NCI-H524 treated with DMSO at 0.1 percent for 48 hours (cell line): ENCODE measurements around the gene PIH1D2.
"Not testable (repeated sequence)": the region's sequence is repeated elsewhere in the genome, so short reads cannot be mapped to it uniquely, and the experiment has no call there.

Experiments
- DNase-seq: peaks from one replicate; lab custom pipeline; 2025; lab: John Stamatoyannopoulos, UW

The PIH1D2 gene, protein sequence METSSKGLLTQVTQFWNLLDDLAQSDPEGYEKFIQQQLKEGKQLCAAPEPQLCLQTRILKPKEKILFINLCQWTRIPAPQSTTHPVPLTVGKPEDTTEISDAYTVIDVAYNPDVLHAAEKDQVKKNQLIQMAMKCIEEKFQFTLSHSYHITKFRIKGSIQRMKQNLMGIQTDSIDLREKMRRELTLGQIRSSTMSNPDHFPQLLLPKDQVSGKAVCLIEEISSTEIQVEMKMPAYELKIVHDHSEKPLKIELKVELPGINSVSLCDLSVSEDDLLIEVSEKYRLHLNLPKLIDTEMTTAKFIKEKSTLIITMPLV

DNA sequence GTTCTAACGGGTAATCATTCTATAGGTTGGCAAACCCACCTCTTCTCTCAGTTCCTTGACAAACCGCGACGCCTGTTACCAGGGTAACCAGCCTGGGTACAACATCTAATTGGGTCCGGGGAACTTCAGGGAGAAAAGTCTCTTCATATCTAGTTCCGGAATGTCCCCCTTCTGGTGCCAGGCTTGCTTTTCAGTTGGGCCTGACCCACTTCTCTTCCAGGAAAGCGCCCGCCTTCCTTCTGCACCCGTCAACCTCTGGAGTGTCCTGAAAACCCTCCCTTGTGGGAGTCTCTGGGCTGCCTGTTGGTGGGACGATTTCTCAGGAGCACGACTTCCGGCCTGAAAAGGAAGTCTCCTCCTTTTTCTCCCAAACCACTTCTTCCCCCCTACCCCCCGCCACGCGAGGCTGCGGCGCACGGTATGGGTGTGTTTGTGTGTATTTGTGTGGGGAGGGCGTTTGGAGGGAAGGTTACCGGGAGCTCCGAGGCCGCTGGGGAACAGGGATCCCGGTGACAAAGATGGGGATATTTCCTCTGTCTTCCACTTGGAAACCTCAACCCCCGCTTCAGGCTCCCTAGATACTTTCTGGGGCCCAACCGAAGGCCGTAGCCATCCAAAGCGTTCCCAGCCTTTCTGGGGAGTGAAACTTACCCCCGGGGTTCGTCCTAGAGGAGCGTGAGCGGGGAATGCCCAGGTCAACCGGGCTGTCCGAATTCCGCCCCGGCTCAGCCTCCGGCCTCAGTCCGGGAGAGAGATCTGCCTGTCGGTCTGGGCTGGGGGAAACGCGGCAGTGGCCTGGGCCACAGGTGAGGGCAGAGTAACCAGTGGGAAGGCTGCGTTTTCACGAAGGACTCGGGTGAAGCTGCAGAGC lies at the start of gene PIH1D2, which contains the start of gene NKAPD1:
TSS of gene PIH1D2 (minus strand) at position 77 of the 871 bp plus-strand sequence. CDS start 843 bp downstream, outside the sequence.
TSS of gene NKAPD1 (plus strand) at position 359 of the 871 bp plus-strand sequence. CDS start 1,276 bp downstream, outside the sequence.
- DNase-seq, result peak; percentile 72

DNA sequence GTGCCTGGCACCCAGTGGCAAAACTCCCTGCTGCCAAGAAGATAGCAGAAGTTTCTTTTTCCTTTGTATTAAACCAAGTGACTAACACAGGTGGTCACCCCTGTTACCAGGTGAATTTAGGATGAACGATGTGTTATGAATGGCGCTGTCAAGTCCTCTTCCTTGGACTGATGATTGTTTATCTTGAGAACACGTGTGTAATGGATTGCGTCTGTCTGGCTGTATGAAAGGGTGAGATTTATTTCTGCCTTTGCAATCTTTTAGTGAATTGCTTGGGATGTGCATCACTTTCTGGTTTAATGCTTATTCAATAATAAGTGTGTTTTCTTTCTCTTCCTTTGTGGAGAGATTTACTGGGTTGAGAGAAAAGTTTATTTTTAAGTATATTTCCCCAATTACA lies 49.3 kb upstream of the PIH1D2 start:
- DNase-seq, result no peak

DNA sequence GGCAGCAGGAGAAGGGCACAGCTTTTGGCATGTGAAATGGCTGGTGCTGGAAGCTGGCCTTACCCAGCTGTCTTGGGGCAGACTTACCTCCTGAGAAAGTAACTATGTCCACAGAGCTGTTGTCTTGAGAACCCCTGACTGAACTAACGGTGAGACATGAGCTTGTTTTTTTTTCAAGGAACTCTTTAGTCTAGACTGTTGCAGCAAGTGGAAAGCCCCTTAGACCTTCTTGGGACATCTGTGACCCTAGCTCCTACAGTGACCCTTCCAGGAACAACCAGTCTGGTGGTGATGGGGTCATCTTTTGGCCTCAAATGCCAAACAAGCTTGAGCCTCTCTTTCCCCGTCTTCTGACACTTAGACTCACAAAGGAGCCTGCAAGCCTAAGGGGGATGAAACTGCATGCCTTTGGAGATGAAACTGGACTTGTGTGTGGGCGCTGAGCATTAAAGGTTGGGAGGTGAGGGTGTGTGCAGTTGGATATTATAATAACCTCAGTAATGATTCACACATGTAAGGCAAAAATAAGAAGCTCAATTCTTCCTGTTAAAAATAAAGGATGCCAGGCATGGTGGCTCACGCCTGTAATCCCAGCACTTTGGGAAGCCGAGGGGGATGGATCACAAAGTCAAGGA lies 48.3 kb upstream of the PIH1D2 start:
- no peak for DNase-seq

- no peak for DNase-seq
Measured at GRCh38 chr11:112118176-112118575, 44.4 kb upstream of the PIH1D2 start.

DNA sequence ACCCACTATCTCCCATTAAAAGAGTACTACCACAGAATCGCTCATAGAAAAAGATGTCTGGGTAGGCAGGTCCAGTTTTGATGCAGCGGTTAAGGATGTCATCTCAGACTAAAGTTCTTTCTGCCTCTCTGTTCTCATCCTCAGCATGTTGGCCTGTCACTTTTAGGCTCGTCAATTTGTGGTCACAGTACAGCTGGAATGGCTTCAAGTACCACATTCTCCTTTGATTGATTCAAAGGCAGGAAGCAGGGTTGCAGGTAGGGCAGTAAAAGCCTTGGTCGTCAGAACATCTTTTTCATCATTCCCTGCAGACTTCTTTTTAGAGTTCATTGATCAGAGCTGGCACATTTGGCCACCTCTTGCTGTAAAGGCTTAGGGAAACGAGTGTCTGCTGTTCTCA lies 41.6 kb upstream of the PIH1D2 start:
- DNase-seq, result no peak

DNA sequence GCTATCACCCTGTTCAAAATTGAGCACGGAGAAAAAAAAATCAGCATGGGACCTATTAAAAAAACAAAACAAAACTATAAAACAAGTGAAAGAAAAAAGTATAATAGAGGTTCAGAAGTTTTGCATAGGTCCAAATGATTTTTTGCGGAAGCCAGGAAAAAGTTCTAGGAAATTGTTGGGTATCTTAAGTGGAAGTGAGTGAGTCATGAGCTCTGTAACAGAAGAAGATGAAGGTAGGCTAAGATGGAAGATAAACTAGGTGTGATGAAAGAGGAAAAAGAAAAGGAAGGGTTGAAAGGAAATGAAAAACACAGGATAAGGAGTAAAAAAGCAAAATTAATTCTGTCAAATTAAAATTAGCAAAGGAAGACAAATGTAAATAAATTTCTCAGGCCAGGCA lies 40.6 kb upstream of the PIH1D2 start:
- no peak for DNase-seq

- peak; percentile 21 for DNase-seq
Measured at GRCh38 chr11:112113539-112114457, 40.0 kb upstream of the PIH1D2 start.

GRCh38 chr11:112106070-112106469 lies 32.3 kb upstream of the PIH1D2 start:
- DNase-seq, result no peak

DNA sequence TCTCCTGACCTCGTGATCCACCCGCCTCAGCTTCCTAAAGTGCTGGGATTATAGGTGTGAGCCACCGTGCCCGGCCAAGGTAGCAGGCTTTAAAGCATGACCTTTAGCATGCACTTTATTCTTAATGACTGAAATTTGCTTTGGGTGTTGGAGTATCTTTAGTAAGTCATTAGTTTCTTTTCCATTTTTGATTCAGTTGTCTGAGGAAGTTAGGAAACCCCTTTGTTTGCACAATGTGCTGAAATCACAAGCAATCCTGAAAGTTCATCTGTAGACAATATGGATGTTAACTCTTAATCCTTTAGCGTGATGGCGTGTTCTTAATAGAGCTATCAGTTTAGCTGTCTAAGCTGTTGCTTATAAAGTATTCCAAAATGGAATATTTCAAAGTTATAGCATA lies 29.6 kb upstream of the PIH1D2 start:
- no peak for DNase-seq

GRCh38 chr11:112100462-112100861 lies 26.6 kb upstream of the PIH1D2 start:
- DNase-seq, result no peak

DNA sequence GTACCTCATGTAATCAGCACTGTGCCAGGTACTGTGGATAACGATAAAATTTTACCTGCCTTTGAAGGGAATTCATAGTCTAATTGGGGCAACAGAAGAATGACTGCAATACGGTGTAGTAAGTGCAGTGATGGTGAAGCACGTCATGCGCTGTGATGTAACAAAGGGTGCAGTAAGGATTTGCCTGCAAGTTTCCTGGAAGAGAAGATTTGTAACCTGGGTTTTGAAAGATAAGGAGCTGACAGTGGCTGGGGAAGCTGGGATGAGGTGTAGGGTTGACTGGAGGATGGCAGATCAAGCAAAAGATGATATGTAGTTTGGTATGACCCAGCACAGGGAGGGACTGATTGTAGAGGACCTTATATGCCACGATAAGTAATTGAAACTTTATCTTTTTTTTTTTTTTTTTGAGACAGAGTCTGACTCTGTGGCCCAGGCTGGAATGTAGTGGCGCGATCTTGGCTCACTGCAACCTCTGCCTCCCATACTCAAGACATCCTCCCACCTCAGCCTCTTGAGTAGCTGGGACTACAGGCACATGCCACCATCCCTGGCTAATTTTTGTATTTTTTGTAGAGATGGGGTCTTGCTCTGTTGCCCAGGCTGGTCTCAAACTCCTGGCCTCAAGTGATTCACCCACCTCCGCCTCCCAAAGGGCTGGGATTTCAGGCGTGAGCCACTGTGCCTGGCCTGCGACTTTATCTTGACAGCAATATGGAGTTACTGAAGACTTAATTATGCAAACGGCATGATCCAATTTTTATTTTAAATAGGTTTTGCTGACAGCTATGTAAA lies 24.1 kb upstream of the PIH1D2 start:
- DNase-seq, result no peak

GRCh38 chr11:112096194-112096593 lies 22.4 kb upstream of the PIH1D2 start:
- DNase-seq, result no peak

GRCh38 chr11:112095302-112095701 lies 21.5 kb upstream of the PIH1D2 start:
- DNase-seq, result not testable (repeated sequence)

- no peak for DNase-seq
Measured at GRCh38 chr11:112087212-112087611, 13.4 kb upstream of the PIH1D2 start.

GRCh38 chr11:112086422-112087191 lies 12.8 kb upstream of the PIH1D2 start, which contains the start of the genes SDHD and TIMM8B:
Gene SDHD, plus strand, starts transcription at chr11:112086873. Its CDS starts 35 bp downstream, at chr11:112086908.
Gene TIMM8B, minus strand, starts transcription at chr11:112086756. Its CDS starts 33 bp downstream, at chr11:112086723.
- peak; percentile 72 for DNase-seq

- no peak for DNase-seq
Measured at GRCh38 chr11:112085822-112086421, 12.1 kb upstream of the PIH1D2 start.

DNA sequence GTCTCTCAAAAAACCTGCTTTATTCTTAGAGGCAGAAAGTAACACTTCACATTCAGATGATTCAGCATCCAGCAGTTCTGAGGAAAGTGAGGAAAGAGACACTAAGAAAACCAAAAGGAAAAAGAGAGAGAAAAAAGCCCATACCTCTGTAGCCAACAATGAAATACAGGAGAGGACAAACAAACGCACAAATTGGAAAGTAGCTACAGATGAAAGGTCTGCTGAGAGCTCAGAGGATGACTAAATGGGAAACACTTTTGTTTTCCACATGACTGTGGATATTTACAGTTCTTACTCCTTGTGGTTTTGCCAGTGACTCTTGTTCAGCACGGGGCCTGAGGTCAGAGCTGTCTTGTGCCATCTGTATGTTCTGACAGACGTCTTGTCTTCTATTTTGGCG lies 8.9 kb upstream of the PIH1D2 start:
- DNase-seq, result no peak

GRCh38 chr11:112062923-112063322 lies 10.9 kb downstream of the PIH1D2 start:
- no peak for DNase-seq

- no peak for DNase-seq
Measured at GRCh38 chr11:112058103-112058502, 15.7 kb downstream of the PIH1D2 start.
